ENCODE data around the gene MAP3K2. TPM values are rescaled to one million over a fixed set of nuclear protein-coding genes. Genes with fewer than 3 reads are reported as not detected.

MAP3K2 gene
- total RNA-seq, 2 experiments from 2014 or later = 48.9 to 52.9 TPM

- peaks cover 12% of the 10 kb centered on the region for H3K36me3 Mint-ChIP-seq (ENCODE audit: low read depth)
- CTCF ChIA-PET = no interaction called here
- no peak overlapping the region for H3K27ac Mint-ChIP-seq
Measured at GRCh38 chr2:127332335-127332734, 55.4 kb downstream of the MAP3K2 start.

DNA sequence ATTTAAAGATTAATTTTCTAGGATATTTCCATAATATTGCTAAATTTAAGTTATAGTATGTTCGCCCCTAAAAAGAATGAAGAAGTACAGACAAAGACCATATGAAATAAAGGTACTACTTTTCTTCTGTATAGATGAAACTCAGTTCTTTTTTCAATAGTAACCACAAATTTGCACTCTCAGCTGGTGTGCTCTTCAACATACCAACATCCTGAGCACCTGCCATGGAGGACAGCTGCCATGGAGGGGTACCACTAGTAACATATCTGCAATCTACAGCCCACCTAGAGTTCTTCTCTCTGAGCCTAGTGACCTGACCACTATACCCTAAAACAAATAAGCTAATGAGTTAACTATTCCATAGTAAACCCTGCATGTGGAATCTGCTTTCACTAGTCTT is 57.0 kb downstream of the MAP3K2 start:
- CTCF ChIA-PET = no interaction called here
- no peaks in the 10 kb centered on the region for H3K4me1 Mint-ChIP-seq
- peaks cover 11% of the 10 kb centered on the region for H3K36me3 Mint-ChIP-seq (ENCODE audit: low read depth)
- no peaks in the 10 kb centered on the region for H3K27me3 Mint-ChIP-seq
- no peaks in the 10 kb centered on the region for H3K9me3 Mint-ChIP-seq
- no peak for DNase-seq
- no peak overlapping the region for H3K27ac Mint-ChIP-seq
- POLR2A ChIA-PET = no interaction called here
- H3K4me3 Mint-ChIP-seq = no peak overlapping the region

More at GRCh38 chr2:127332335-127332734, 55.4 kb downstream of the MAP3K2 start:
- no peaks in the 10 kb centered on the region for H3K27me3 Mint-ChIP-seq
- POLR2A ChIA-PET = no interaction called here
- H3K4me3 Mint-ChIP-seq = no peak overlapping the region
- H3K9me3 Mint-ChIP-seq = no peaks in the 10 kb centered on the region
- DNase-seq = no peak
- no peaks in the 10 kb centered on the region for H3K4me1 Mint-ChIP-seq

GRCh38 chr2:127326289-127326945 is 61.4 kb downstream of the MAP3K2 start:
- no peaks in the 10 kb centered on the region for H3K4me1 Mint-ChIP-seq
- CTCF ChIA-PET = interaction anchor here (1.1 kb wide), 1 partner anchor 44 kb away, joined by 3 read pairs; no protein-coding TSS in a partner anchor

DNA sequence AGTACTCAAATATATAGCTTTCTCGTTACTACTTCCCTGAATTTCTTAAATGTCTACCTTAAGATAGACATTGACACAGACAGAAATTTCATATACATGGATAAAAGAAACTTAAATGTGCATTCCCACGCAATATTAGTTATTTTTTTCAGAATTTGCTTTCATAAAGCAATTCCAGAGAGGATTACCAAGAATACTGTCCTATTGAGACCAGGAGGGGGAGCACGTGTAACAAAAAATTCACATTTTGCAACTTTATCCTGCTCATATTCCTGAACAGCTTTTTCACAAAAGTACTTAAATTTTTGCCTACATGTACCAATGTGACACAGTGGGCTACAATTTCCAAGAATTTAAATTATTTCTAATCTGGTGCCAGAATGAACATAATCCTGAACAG is 63.1 kb downstream of the MAP3K2 start:
- Mint-ChIP-seq H3K27me3 (no peaks in the 10 kb centered on the region), H3K36me3 (ENCODE audit: low read depth) (peaks cover 44% of the 10 kb centered on the region), H3K4me1 (no peaks in the 10 kb centered on the region), H3K9me3 (peaks cover 8% of the 10 kb centered on the region), H3K27ac (no peak overlapping the region), H3K4me3 (no peak overlapping the region)
- ChIA-PET CTCF (no interaction called here), POLR2A (no interaction called here)
- no peak for DNase-seq

More at GRCh38 chr2:127326289-127326945, 61.4 kb downstream of the MAP3K2 start:
- POLR2A ChIA-PET = no interaction called here
- Mint-ChIP-seq H3K4me3 (no peak overlapping the region), H3K27ac (no peak overlapping the region), H3K27me3 (no peaks in the 10 kb centered on the region), H3K9me3 (no peaks in the 10 kb centered on the region), H3K36me3 (ENCODE audit: low read depth) (peaks cover 27% of the 10 kb centered on the region)
- no peak for DNase-seq

- Mint-ChIP-seq H3K4me3 (no peak overlapping the region), H3K27me3 (no peaks in the 10 kb centered on the region), H3K9me3 (peaks cover 8% of the 10 kb centered on the region), H3K27ac (no peak overlapping the region), H3K4me1 (no peaks in the 10 kb centered on the region), H3K36me3 (ENCODE audit: low read depth) (peaks cover 61% of the 10 kb centered on the region)
- CTCF ChIA-PET = no interaction called here
- DNase-seq = no peak
- POLR2A ChIA-PET = no interaction called here
Measured at GRCh38 chr2:127321303-127321702, 66.5 kb downstream of the MAP3K2 start.

- no peak overlapping the region for H3K27ac Mint-ChIP-seq
- peaks cover 61% of the 10 kb centered on the region for H3K36me3 Mint-ChIP-seq (ENCODE audit: low read depth)
- ChIA-PET POLR2A (no interaction called here), CTCF (interaction anchor here (0.9 kb wide), 1 partner anchor 26 kb away, joined by 3 read pairs; the partner anchor contains the start of gene ERCC3)
- H3K4me3 Mint-ChIP-seq = no peak overlapping the region
- DNase-seq = no peak
- H3K27me3 Mint-ChIP-seq = no peaks in the 10 kb centered on the region
- H3K9me3 Mint-ChIP-seq = peaks cover 8% of the 10 kb centered on the region
- H3K4me1 Mint-ChIP-seq = no peaks in the 10 kb centered on the region
Measured at GRCh38 chr2:127320586-127321275, 67.0 kb downstream of the MAP3K2 start.

DNA sequence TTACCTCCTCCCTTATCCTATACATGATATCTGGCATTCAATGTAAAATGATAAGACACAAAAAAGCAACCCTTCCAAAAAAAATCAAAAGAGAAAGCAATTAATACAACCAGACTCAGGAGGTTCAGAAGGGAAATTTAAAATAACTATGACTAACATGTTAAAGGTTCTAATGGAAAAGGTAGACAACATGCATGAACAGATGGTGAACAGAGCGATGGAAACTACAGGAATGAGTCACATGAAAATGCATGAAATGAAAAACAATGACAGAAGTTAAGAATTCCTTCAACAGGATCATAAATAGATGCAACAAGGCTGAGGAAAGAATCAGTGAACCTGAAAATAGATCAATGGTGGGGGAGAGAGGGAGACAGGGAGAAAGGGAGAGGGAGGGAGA is 67.7 kb downstream of the MAP3K2 start:
- CTCF ChIA-PET = interaction anchor here (0.6 to 0.9 kb wide), 2 partner anchors 26 to 213 kb away, joined by 3 read pairs; partner anchors contain the start of gene ERCC3
- H3K9me3 Mint-ChIP-seq = peaks cover 8% of the 10 kb centered on the region
- no peak for DNase-seq
- no peak overlapping the region for H3K4me3 Mint-ChIP-seq
- POLR2A ChIA-PET = interaction anchor here (0.7 kb wide), 1 partner anchor 116 kb away, joined by 8 read pairs; no protein-coding TSS in a partner anchor
- no peaks in the 10 kb centered on the region for H3K27me3 Mint-ChIP-seq
- H3K4me1 Mint-ChIP-seq = no peaks in the 10 kb centered on the region
- peaks cover 63% of the 10 kb centered on the region for H3K36me3 Mint-ChIP-seq (ENCODE audit: low read depth)
- H3K27ac Mint-ChIP-seq = no peak overlapping the region

- ChIA-PET CTCF (interaction anchor here (1.5 kb wide), 1 partner anchor 17 kb away, joined by 3 read pairs; no protein-coding TSS in a partner anchor), POLR2A (no interaction called here)
- H3K9me3 Mint-ChIP-seq = no peaks in the 10 kb centered on the region
- H3K27ac Mint-ChIP-seq = no peak overlapping the region
- no peak for DNase-seq
- H3K4me1 Mint-ChIP-seq = no peaks in the 10 kb centered on the region
- H3K4me3 Mint-ChIP-seq = no peak overlapping the region
- H3K36me3 Mint-ChIP-seq (ENCODE audit: low read depth) = peaks cover 50% of the 10 kb centered on the region
- H3K27me3 Mint-ChIP-seq = no peaks in the 10 kb centered on the region
Measured at GRCh38 chr2:127314193-127314988, 73.4 kb downstream of the MAP3K2 start.

DNA sequence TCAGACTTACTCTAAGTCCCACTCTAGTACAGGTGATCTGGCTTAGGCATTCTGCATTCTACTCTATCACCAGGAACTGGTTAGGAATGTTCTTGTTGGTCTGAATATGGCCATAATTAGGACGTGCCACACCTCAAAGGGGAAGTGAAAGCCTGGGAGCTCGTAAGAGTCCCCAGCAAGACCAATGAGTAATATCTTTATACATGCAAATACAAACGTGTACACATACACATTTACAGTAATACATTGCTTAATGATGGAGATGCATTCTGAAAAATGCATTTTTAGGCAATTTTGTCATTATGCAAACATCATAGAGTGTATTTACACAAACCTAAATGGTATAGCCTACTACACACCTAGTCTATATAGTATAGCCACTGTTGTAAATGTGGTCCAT is 74.4 kb downstream of the MAP3K2 start:
- ChIA-PET CTCF (interaction anchor here (1.5 kb wide), 1 partner anchor 16 kb away, joined by 3 read pairs; no protein-coding TSS in a partner anchor), POLR2A (no interaction called here)
- Mint-ChIP-seq H3K9me3 (no peaks in the 10 kb centered on the region), H3K36me3 (ENCODE audit: low read depth) (peaks cover 46% of the 10 kb centered on the region), H3K27ac (no peak overlapping the region), H3K4me3 (no peak overlapping the region), H3K4me1 (no peaks in the 10 kb centered on the region), H3K27me3 (no peaks in the 10 kb centered on the region)
- no peak for DNase-seq

DNA sequence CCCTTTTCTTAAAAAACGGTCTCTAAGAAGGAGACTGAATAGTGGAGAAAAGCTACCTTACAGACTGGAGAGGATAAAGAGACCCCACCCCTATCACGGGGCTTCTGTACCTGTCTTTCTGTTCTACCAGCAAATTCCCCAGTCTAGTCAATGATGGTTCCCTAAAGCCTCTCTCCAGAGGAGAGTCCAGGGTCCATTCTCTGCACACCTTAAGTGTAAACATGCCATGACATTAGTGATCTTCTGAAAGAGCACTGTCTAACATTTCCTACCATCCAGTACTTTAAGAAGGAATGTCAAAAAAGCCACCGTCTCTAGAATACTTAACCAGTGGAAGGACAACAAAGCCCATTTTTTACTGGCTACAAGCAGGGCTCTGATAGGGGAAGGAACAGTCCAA is 76.8 kb downstream of the MAP3K2 start:
- ChIA-PET POLR2A (no interaction called here), CTCF (no interaction called here)
- H3K27me3 Mint-ChIP-seq = no peaks in the 10 kb centered on the region
- no peak overlapping the region for H3K27ac Mint-ChIP-seq
- no peaks in the 10 kb centered on the region for H3K4me1 Mint-ChIP-seq
- H3K9me3 Mint-ChIP-seq = no peaks in the 10 kb centered on the region
- no peak overlapping the region for H3K4me3 Mint-ChIP-seq
- peaks cover 47% of the 10 kb centered on the region for H3K36me3 Mint-ChIP-seq (ENCODE audit: low read depth)
- no peak for DNase-seq

GRCh38 chr2:127309468-127309867 is 78.3 kb downstream of the MAP3K2 start:
- Mint-ChIP-seq H3K27me3 (no peaks in the 10 kb centered on the region), H3K9me3 (no peaks in the 10 kb centered on the region), H3K36me3 (ENCODE audit: low read depth) (peaks cover 42% of the 10 kb centered on the region), H3K27ac (no peak overlapping the region), H3K4me3 (no peak overlapping the region), H3K4me1 (no peaks in the 10 kb centered on the region)
- DNase-seq = no peak
- ChIA-PET POLR2A (no interaction called here), CTCF (interaction anchor here (0.6 to 1.3 kb wide), 3 partner anchors 36 to 107 kb away, joined by 3 read pairs; no protein-coding TSS in a partner anchor)

DNA sequence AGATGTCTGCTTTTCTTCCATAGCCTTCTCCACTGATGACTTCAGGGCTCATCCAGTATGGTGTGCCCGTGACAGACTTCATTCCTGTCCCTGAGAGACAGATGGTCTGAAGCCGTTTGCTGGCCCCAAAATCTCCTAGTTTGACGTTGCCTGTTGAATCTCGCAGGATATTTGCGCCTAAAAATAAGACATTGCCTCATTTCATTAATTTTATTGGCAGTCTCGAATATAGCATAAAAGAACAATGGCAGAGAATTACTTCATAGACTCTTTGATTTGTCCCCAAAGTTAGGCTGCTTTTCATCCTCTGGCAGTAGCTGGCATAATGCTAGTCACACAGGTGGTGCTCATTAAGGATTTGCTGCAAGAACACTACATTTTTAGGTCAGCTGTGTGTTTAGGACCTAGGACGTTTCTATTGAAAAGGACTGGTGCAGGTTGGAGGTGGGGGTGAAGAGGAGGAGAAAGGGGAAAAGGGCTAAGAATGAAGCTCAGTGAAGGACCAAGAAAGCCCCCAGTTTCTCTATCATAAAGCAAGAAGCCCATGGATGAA is 79.1 kb downstream of the MAP3K2 start:
- CTCF ChIA-PET = interaction anchor here (0.6 to 1.3 kb wide), 3 partner anchors 35 to 108 kb away, joined by 3 read pairs; no protein-coding TSS in a partner anchor
- H3K4me3 Mint-ChIP-seq = no peak overlapping the region
- DNase-seq = no peak
- POLR2A ChIA-PET = no interaction called here
- no peaks in the 10 kb centered on the region for H3K9me3 Mint-ChIP-seq
- H3K27ac Mint-ChIP-seq = no peak overlapping the region
- H3K36me3 Mint-ChIP-seq (ENCODE audit: low read depth) = peaks cover 37% of the 10 kb centered on the region
- H3K4me1 Mint-ChIP-seq = no peaks in the 10 kb centered on the region
- no peaks in the 10 kb centered on the region for H3K27me3 Mint-ChIP-seq
